ENCODE results near the gene HLF. TPM values are rescaled to one million over a fixed set of nuclear protein-coding genes. Genes with fewer than 3 reads are reported as not detected.

The HLF gene
- total and polyA plus RNA-seq, 2 of the 4 experiments (the other 2 are of a cell fraction), result 0.18 TPM; not detected in 1

DNA sequence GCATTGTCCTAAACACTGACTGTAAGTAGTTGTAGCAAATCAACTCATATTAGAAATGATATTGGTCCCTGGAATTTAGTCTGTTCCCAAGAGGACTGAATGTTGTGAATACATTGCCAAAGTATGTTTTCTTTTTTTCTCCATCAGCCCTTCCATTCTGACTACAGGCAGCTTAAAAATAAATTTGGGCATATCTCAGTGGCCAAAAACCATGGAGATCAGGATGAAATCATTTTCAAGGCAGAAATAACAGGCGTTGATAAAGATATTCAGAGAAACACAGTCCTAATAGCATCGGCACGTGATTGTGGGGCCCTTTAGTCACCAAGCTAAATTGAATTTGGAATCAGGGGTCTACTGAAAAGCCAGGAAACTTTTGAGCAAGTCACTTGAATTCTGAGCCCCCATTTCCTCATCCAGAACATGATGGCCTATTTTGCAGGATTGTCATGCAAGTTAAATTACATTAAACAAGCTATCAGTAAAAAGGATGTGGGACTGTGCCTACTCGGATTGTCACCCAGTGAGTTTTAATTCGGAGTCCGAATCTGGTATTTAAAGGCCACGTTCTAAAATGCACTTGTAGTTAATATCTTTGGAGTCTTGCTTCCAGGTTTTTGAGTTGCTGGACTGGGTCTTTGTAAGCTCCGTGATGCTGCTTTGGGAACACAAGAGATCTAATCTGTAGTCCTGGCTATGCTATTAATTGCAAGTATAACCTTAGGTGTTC lies 17.1 kb downstream of the HLF start:
- Histone ChIP-seq H3K56ac (ENCODE audit: extremely low read depth, insufficient read depth, low read length) (no peak overlapping the region), H3K4me3 (ENCODE audit: insufficient read depth, low read depth, low read length) (no peak overlapping the region), H3K4me1 (ENCODE audit: control insufficient read depth, insufficient read depth, low read length) (peaks cover 5% of the 10 kb centered on the region; the same call in 1 of the 2 replicates), H3K4me2 (ENCODE audit: low read depth, low read length) (no peak overlapping the region), H3K23ac (ENCODE audit: low read depth, low read length) (no peak overlapping the region), H3K9me1 (ENCODE audit: insufficient read depth, low read length) (no peaks in the 10 kb centered on the region), H3K9ac (ENCODE audit: low read depth, low read length) (no peak overlapping the region), H4K91ac (ENCODE audit: insufficient read depth, low read depth, low read length) (no peak overlapping the region), H3K9me3 (ENCODE audit: control insufficient read depth, insufficient read depth, low read length) (no peaks in the 10 kb centered on the region), H3K4ac (ENCODE audit: low read depth, low read length) (no peak overlapping the region), H2AK5ac (ENCODE audit: low read depth, low read length) (no peak overlapping the region), H2AK9ac (replicated peaks; ENCODE audit: low read depth, low read length, poor library complexity) (no peak overlapping the region), H3K14ac (replicated peaks; ENCODE audit: low read depth, low read length) (no peak overlapping the region), H2BK5ac (ENCODE audit: low read depth, low read length, poor library complexity, severe bottlenecking) (no peak overlapping the region), H2BK120ac (ENCODE audit: low read depth, low read length) (no peak overlapping the region), H4K8ac (ENCODE audit: low read depth in 2 of 2, low read length in 2 of 2) (no peak overlapping the region), H2BK20ac (ENCODE audit: low read depth, low read length) (no peak overlapping the region), H3K27me3 (ENCODE audit: control insufficient read depth, insufficient read depth, low read length) (no peaks in the 10 kb centered on the region; the same call in none of the 2 replicates), H3K18ac (ENCODE audit: low read depth, low read length) (no peak overlapping the region), H2BK15ac (ENCODE audit: low read depth, low read length) (no peak overlapping the region), H3K79me1 (ENCODE audit: low read depth in 1 of 2, low read length in 2 of 2) (no peaks in the 10 kb centered on the region), H3K27ac (ENCODE audit: insufficient read depth, low read length) (no peak overlapping the region), H2AFZ (replicated peaks; ENCODE audit: low read length, poor library complexity) (no peak overlapping the region), H4K20me1 (ENCODE audit: insufficient read depth, low read length) (no peaks in the 10 kb centered on the region), H3K36me3 (ENCODE audit: control insufficient read depth, insufficient read depth, low read length) (no peaks in the 10 kb centered on the region), H4K5ac (ENCODE audit: low read depth, low read length) (no peak overlapping the region)
- BruUV-seq (replicated peaks), result no TSS peak
- CTCF ChIA-PET, result interaction anchor here (0.6 kb wide), 1 partner anchor 545 kb away, joined by 3 read pairs; no protein-coding TSS in a partner anchor
- 76% methylated on average over 3 of the region's 8 CpGs; no CpG with 5 or more reads in 1 of the 2 experiments for WGBS, 2 experiments (ENCODE audit: extremely low coverage in 2 of 2, insufficient read length in 1 of 2)
- no peak for TF ChIP-seq CHD1 (IDR thresholded peaks at IDR 0.05; ENCODE audit: low read depth, low read length)
- no peak for TF ChIP-seq RCOR1 (IDR thresholded peaks at IDR 0.05; ENCODE audit: insufficient replicate concordance, low read length)
- TF ChIP-seq BHLHE40 (IDR thresholded peaks at IDR 0.05; ENCODE audit: low read depth, low read length), result no peak
- TF ChIP-seq RAD21 (IDR thresholded peaks at IDR 0.05; ENCODE audit: low read length), result no peak
- TF ChIP-seq SMC3 (IDR thresholded peaks at IDR 0.05; ENCODE audit: low read depth, low read length), result no peak
- TF ChIP-seq, protein P1, sequence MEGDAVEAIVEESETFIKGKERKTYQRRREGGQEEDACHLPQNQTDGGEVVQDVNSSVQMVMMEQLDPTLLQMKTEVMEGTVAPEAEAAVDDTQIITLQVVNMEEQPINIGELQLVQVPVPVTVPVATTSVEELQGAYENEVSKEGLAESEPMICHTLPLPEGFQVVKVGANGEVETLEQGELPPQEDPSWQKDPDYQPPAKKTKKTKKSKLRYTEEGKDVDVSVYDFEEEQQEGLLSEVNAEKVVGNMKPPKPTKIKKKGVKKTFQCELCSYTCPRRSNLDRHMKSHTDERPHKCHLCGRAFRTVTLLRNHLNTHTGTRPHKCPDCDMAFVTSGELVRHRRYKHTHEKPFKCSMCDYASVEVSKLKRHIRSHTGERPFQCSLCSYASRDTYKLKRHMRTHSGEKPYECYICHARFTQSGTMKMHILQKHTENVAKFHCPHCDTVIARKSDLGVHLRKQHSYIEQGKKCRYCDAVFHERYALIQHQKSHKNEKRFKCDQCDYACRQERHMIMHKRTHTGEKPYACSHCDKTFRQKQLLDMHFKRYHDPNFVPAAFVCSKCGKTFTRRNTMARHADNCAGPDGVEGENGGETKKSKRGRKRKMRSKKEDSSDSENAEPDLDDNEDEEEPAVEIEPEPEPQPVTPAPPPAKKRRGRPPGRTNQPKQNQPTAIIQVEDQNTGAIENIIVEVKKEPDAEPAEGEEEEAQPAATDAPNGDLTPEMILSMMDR (conservative IDR thresholded peaks at IDR 0.05; ENCODE audit: low read depth, low read length), result no peak
- no peak for TF ChIP-seq RFX5 (IDR thresholded peaks at IDR 0.05; ENCODE audit: low read depth, low read length)
- no peak for TF ChIP-seq MXI1 (IDR thresholded peaks at IDR 0.05; ENCODE audit: borderline replicate concordance, low read depth, low read length)
- TF ChIP-seq CEBPB (IDR thresholded peaks at IDR 0.05; ENCODE audit: low read depth, low read length), result no peak
- TF ChIP-seq, protein P2, sequence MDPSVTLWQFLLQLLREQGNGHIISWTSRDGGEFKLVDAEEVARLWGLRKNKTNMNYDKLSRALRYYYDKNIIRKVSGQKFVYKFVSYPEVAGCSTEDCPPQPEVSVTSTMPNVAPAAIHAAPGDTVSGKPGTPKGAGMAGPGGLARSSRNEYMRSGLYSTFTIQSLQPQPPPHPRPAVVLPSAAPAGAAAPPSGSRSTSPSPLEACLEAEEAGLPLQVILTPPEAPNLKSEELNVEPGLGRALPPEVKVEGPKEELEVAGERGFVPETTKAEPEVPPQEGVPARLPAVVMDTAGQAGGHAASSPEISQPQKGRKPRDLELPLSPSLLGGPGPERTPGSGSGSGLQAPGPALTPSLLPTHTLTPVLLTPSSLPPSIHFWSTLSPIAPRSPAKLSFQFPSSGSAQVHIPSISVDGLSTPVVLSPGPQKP (IDR thresholded peaks at IDR 0.05; ENCODE audit: borderline replicate concordance, low read depth, low read length), result no peak
- TF ChIP-seq MAFK (IDR thresholded peaks at IDR 0.05; ENCODE audit: low read depth, low read length), result no peak
- TF ChIP-seq FOS (IDR thresholded peaks at IDR 0.05; ENCODE audit: low read depth, low read length), result no peak
- TF ChIP-seq, protein P3, sequence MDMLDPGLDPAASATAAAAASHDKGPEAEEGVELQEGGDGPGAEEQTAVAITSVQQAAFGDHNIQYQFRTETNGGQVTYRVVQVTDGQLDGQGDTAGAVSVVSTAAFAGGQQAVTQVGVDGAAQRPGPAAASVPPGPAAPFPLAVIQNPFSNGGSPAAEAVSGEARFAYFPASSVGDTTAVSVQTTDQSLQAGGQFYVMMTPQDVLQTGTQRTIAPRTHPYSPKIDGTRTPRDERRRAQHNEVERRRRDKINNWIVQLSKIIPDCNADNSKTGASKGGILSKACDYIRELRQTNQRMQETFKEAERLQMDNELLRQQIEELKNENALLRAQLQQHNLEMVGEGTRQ (IDR thresholded peaks at IDR 0.05; ENCODE audit: low read depth, low read length), result no peak
- POLR2A ChIA-PET (ENCODE audit: unreplicated experiment), result no interaction called here
- no peak for ATAC-seq (ENCODE audit: low read depth)
- dilution Hi-C loops (cut with HindIII; ENCODE audit: low sequenced_read_pairs, unreplicated experiment), result no loop called here
- no peak for DNase-seq
- in situ Hi-C loops (cut with MboI; ENCODE audit: low sequenced_read_pairs), result no loop called here
- intact Hi-C loops (cut with micrococcal nuclease), result no loop called here

All from IMR-90 (cell line).